GM19043 (cell line): ENCODE data around the gene SYS1.

Experiments used
- ATAC-seq: cut with Tn5 transposase; IDR thresholded peaks from one replicate; pipeline ENCODE4 v1.9.1; 2021; ENCODE audit warnings: low read depth; ENCODE audit not compliant: unreplicated experiment

SYS1 gene

GRCh38 chr20:45354423-45355208 is 8.3 kb upstream of the SYS1 start:
- ATAC-seq: no peak

- ATAC-seq: no peak
These were observed 7.5 kb upstream of the SYS1 start for GRCh38 chr20:45355209-45356084.

GRCh38 chr20:45358282-45359068 is 4.5 kb upstream of the SYS1 start:
- ATAC-seq: no peak

GRCh38 chr20:45359069-45359405 is 3.9 kb upstream of the SYS1 start:
- ATAC-seq: no peak

- no peak for ATAC-seq
These were observed 3.4 kb upstream of the SYS1 start for GRCh38 chr20:45359406-45360148.

GRCh38 chr20:45361793-45362192 is 1.2 kb upstream of the SYS1 start:
- no peak for ATAC-seq

- ATAC-seq: no peak
These were observed 896 bp downstream of the SYS1 start for GRCh38 chr20:45363611-45364492.

- no peak for ATAC-seq
These were observed 2.6 kb downstream of the SYS1 start for GRCh38 chr20:45365444-45365970.

- no peak for ATAC-seq
These were observed 3.2 kb downstream of the SYS1 start for GRCh38 chr20:45366192-45366591.

- no peak for ATAC-seq
These were observed 3.7 kb downstream of the SYS1 start for GRCh38 chr20:45366631-45367030.

- no peak for ATAC-seq
These were observed 4.2 kb downstream of the SYS1 start for GRCh38 chr20:45367126-45367525.

- peak; percentile 80 for ATAC-seq
These were observed 5.4 kb downstream of the SYS1 start for GRCh38 chr20:45368221-45368980.

- ATAC-seq: no peak
These were observed 7.7 kb downstream of the SYS1 start for GRCh38 chr20:45370571-45371160.

- no peak for ATAC-seq
These were observed 9.3 kb downstream of the SYS1 start for GRCh38 chr20:45372241-45372640.

GRCh38 chr20:45372646-45373352 is 9.8 kb downstream of the SYS1 start:
- ATAC-seq: no peak

- ATAC-seq: no peak
These were observed 10.6 kb downstream of the SYS1 start for GRCh38 chr20:45373353-45374100.

GRCh38 chr20:45374101-45374467 is 11.1 kb downstream of the SYS1 start:
- ATAC-seq: no peak
